Measurements from ENCODE around the gene RAB24.
"Not testable (repeated sequence)": the region's sequence is repeated elsewhere in the genome, so short reads cannot be mapped to it uniquely, and the experiment has no call there.

RAB24 gene

GRCh38 chr5:177291735-177292134 lies 11.8 kb downstream of the RAB24 start:
- DNase-seq: no peak

- no peak for DNase-seq
These were observed 12.5 kb downstream of the RAB24 start for GRCh38 chr5:177290816-177291596.

- DNase-seq: no peak
These were observed 15.3 kb downstream of the RAB24 start for GRCh38 chr5:177288191-177288590.

GRCh38 chr5:177276886-177277285 lies 26.6 kb downstream of the RAB24 start:
- no peak for DNase-seq

- no peak for DNase-seq
These were observed 27.6 kb downstream of the RAB24 start for GRCh38 chr5:177275883-177276282.

- no peak for DNase-seq
These were observed 32.4 kb downstream of the RAB24 start for GRCh38 chr5:177271113-177271512.

GRCh38 chr5:177270653-177271052 lies 32.9 kb downstream of the RAB24 start:
- no peak for DNase-seq

GRCh38 chr5:177269976-177270375 lies 33.5 kb downstream of the RAB24 start:
- DNase-seq: no peak

GRCh38 chr5:177269232-177269895 lies 34.2 kb downstream of the RAB24 start:
- DNase-seq: no peak

GRCh38 chr5:177265395-177265794 lies 38.1 kb downstream of the RAB24 start:
- no peak for DNase-seq

GRCh38 chr5:177264178-177264577 lies 39.3 kb downstream of the RAB24 start:
- no peak for DNase-seq

- DNase-seq: no peak
These were observed 42.0 kb downstream of the RAB24 start for GRCh38 chr5:177261510-177261909.

GRCh38 chr5:177260961-177261360 lies 42.6 kb downstream of the RAB24 start:
- no peak for DNase-seq

GRCh38 chr5:177258711-177259110 lies 44.8 kb downstream of the RAB24 start:
- DNase-seq: not testable (repeated sequence)

GRCh38 chr5:177256296-177256695 lies 47.2 kb downstream of the RAB24 start:
- DNase-seq: no peak

GRCh38 chr5:177253252-177253651 lies 50.3 kb downstream of the RAB24 start:
- DNase-seq: no peak

Data from NCI-H1694 treated with DMSO at 0.1 percent for 48 hours (cell line).